Measurements from ENCODE around the gene ITPRIP. TPM values are rescaled to one million over a fixed set of nuclear protein-coding genes. Genes with fewer than 3 reads are reported as not detected.

The ITPRIP gene
- polyA plus RNA-seq, 1 of the 3 experiments (the other 2 are of a cell fraction): 22.1 TPM

GRCh38 chr10:104376784-104377300 is 38.6 kb upstream of the ITPRIP start:
- WGBS (ENCODE audit: low lambda C conversion rate): 44% methylated on average over 4 of the region's 4 CpGs
- POLR2A ChIA-PET: no interaction called here

GRCh38 chr10:104374591-104374990 is 36.3 kb upstream of the ITPRIP start:
- no peaks in the 10 kb centered on the region for H3K9me2 ChIP-seq
- H3F3A ChIP-seq (replicated peaks; ENCODE audit: insufficient read depth): no peaks in the 10 kb centered on the region
- 32% methylated on average over 1 of the region's 1 CpG for WGBS (ENCODE audit: low lambda C conversion rate)
- no peak overlapping the region for H3K4me3 ChIP-seq (ENCODE audit: low read depth in 2 of 2, low read length in 1 of 2)
- no peaks in the 10 kb centered on the region; the same call in 1 of the 2 replicates for H3K27me3 ChIP-seq (ENCODE audit: insufficient read depth)
- no peaks in the 10 kb centered on the region for H3K9me3 ChIP-seq
- H3K4me1 ChIP-seq (ENCODE audit: control insufficient read depth in 1 of 2, insufficient read depth in 2 of 2, low read depth in 1 of 2, low read length in 1 of 2): no peaks in the 10 kb centered on the region
- ChIA-PET POLR2A (no interaction called here), CTCF (interaction anchor here (1.5 to 2.2 kb wide), 3 partner anchors 8 to 83 kb away, joined by 4 to 9 read pairs (median 5); no protein-coding TSS in a partner anchor)
- no peaks in the 10 kb centered on the region for H4K20me1 ChIP-seq (ENCODE audit: insufficient read depth)
- DNase-seq: no peak
- H3K27ac ChIP-seq (ENCODE audit: low read depth in 2 of 2, low read length in 1 of 2): no peak overlapping the region
- H3K9ac ChIP-seq: no peak overlapping the region
- H3K79me2 ChIP-seq (ENCODE audit: insufficient read depth): no peaks in the 10 kb centered on the region
- H2AFZ ChIP-seq (ENCODE audit: low read depth): no peak overlapping the region
- H3K36me3 ChIP-seq (replicated peaks in 1 of 2; ENCODE audit: control insufficient read depth in 1 of 2, insufficient read depth in 2 of 2, low read length in 1 of 2): no peaks in the 10 kb centered on the region
- no peak overlapping the region for H3K4me2 ChIP-seq
- TF ChIP-seq EZH2phosphoT487 (IDR thresholded peaks at IDR 0.05; ENCODE audit: borderline replicate concordance, low read depth) (no peak), SMC3 (IDR thresholded peaks at IDR 0.05; ENCODE audit: low read depth, low read length) (no peak), NFIC (IDR thresholded peaks at IDR 0.05; ENCODE audit: borderline replicate concordance) (no peak), FOSL2 (IDR thresholded peaks at IDR 0.05; ENCODE audit: borderline replicate concordance, low read depth) (no peak), RAD21 (IDR thresholded peaks at IDR 0.05; ENCODE audit: low read length) (no peak), MAX (IDR thresholded peaks at IDR 0.05; ENCODE audit: low read depth) (no peak), RXRA (IDR thresholded peaks at IDR 0.05; ENCODE audit: borderline replicate concordance, low read depth) (no peak), NRF1 (IDR thresholded peaks at IDR 0.05; ENCODE audit: low read depth, low read length) (no peak), IRF3 (IDR thresholded peaks at IDR 0.05; ENCODE audit: low read depth, low read length) (no peak), GABPA (IDR thresholded peaks at IDR 0.05; ENCODE audit: low read depth) (no peak)

More at GRCh38 chr10:104376784-104377300, 38.6 kb upstream of the ITPRIP start:
- TF ChIP-seq RFX5 (IDR thresholded peaks at IDR 0.05; ENCODE audit: low read length) (no peak), YY1 (IDR thresholded peaks at IDR 0.05; ENCODE audit: low read depth) (no peak)
- H3K9me3 ChIP-seq: no peaks in the 10 kb centered on the region
- H3K27me3 ChIP-seq (ENCODE audit: insufficient read depth): no peaks in the 10 kb centered on the region; the same call in 1 of the 2 replicates
- no peaks in the 10 kb centered on the region for H3K36me3 ChIP-seq (replicated peaks in 1 of 2; ENCODE audit: control insufficient read depth in 1 of 2, insufficient read depth in 2 of 2, low read length in 1 of 2)
- no peaks in the 10 kb centered on the region for H3K9me2 ChIP-seq
- no peaks in the 10 kb centered on the region for H4K20me1 ChIP-seq (ENCODE audit: insufficient read depth)
- no peaks in the 10 kb centered on the region for H3F3A ChIP-seq (replicated peaks; ENCODE audit: insufficient read depth)
- no peak overlapping the region for H2AFZ ChIP-seq (ENCODE audit: low read depth)
- CTCF ChIA-PET: interaction anchor here (1.1 to 1.2 kb wide), 2 partner anchors 30 to 85 kb away, joined by 3 read pairs; no protein-coding TSS in a partner anchor
- DNase-seq: no peak
- H3K4me2 ChIP-seq: no peak overlapping the region
- H3K4me1 ChIP-seq (ENCODE audit: control insufficient read depth in 1 of 2, insufficient read depth in 2 of 2, low read depth in 1 of 2, low read length in 1 of 2): no peaks in the 10 kb centered on the region
- no peak overlapping the region for H3K27ac ChIP-seq (ENCODE audit: low read depth in 2 of 2, low read length in 1 of 2)
- no peak overlapping the region for H3K4me3 ChIP-seq (ENCODE audit: low read depth in 2 of 2, low read length in 1 of 2)
- no peak overlapping the region for H3K9ac ChIP-seq
- no peaks in the 10 kb centered on the region for H3K79me2 ChIP-seq (ENCODE audit: insufficient read depth)

All from SK-N-SH (cell line).